ENCODE results near the gene CCDC59.

GRCh38 chr12:82400819-82401218, 42.6 kb upstream of the CCDC59 start:
- TF ChIP-seq, protein P1, sequence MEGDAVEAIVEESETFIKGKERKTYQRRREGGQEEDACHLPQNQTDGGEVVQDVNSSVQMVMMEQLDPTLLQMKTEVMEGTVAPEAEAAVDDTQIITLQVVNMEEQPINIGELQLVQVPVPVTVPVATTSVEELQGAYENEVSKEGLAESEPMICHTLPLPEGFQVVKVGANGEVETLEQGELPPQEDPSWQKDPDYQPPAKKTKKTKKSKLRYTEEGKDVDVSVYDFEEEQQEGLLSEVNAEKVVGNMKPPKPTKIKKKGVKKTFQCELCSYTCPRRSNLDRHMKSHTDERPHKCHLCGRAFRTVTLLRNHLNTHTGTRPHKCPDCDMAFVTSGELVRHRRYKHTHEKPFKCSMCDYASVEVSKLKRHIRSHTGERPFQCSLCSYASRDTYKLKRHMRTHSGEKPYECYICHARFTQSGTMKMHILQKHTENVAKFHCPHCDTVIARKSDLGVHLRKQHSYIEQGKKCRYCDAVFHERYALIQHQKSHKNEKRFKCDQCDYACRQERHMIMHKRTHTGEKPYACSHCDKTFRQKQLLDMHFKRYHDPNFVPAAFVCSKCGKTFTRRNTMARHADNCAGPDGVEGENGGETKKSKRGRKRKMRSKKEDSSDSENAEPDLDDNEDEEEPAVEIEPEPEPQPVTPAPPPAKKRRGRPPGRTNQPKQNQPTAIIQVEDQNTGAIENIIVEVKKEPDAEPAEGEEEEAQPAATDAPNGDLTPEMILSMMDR (IDR thresholded peaks at IDR 0.05) = no peak
- no peak for TF ChIP-seq POLR2A (IDR thresholded peaks at IDR 0.05)
